GM12878 (cell line): ENCODE data around the gene LGI1. TPM values are rescaled to one million over a fixed set of nuclear protein-coding genes. Genes with fewer than 3 reads are reported as not detected.

Experiments
- ATAC-seq: fragments of 200-7000 bp; cut with Tn5 transposase; 3 replicates; pipeline ENCODE4 v1.9.1; 2020; ENCODE audit warnings: mild to moderate bottlenecking, moderate library complexity
- BruUV-seq: library from RNA; stranded (reverse); fragments of 400-500 nt; replicated peaks from 2 replicates; lab custom pipeline; 2021; lab: Mats Ljungman, UMichigan
- CTCF ChIA-PET: fragments of 300-600 bp; sonication (Branson Sonifier 250); formaldehyde crosslinking; extraction: SDS; loops from one replicate; lab custom pipeline; 2021; ENCODE audit warnings: inconsistent platforms; lab: Yijun Ruan, JAX
- POLR2A ChIA-PET: fragments of 350-600 bp; formaldehyde crosslinking; extraction: SDS; loops from one replicate; lab custom pipeline; 2021; ENCODE audit warnings: inconsistent platforms; lab: Charles Lee
- RAD21 ChIA-PET: fragments of 300-600 bp; sonication (Branson Sonifier 250); formaldehyde crosslinking; loops from one replicate; lab custom pipeline; 2023; ENCODE audit warnings: antibody characterized with exemption; ENCODE audit not compliant: unreplicated experiment; lab: Charles Lee
- SMC1A ChIA-PET: fragments of 300-600 bp; sonication (Branson Sonifier 250); formaldehyde crosslinking; loops from one replicate; lab custom pipeline; 2023; ENCODE audit not compliant: unreplicated experiment, uncharacterized antibody; lab: Charles Lee
- DNase-seq: peaks from one replicate; pipeline ENCODE4 v3.0.0-alpha.2; 2011; ENCODE audit warnings: low read depth, low spot score
- FAIRE-seq: peaks from 3 replicates; lab custom pipeline; 2011; peaks lifted over from hg19 to GRCh38; lab: Jason Lieb, UNC
- H2AFZ ChIP-seq: 2 replicates; pipeline ENCODE4 v1.6.0; 2011; ENCODE audit warnings: low read depth, low read length, control low read depth; ENCODE audit not compliant: control insufficient read depth
- H3K27ac ChIP-seq: 2 replicates; pipeline ENCODE4 v1.5.1; 2011; ENCODE audit warnings: control low read depth; ENCODE audit not compliant: control insufficient read depth, insufficient read depth
- H3K27me3 ChIP-seq, 2 experiments: replicated peaks in 1 of 2; 2 replicates each; pipeline versions ENCODE4 v1.6.0 to v1.6.1; 2011; ENCODE audit warnings: low read length in 1 of 2; ENCODE audit not compliant: control insufficient read depth in 2 of 2, insufficient read depth in 2 of 2
- H3K36me3 ChIP-seq, 2 experiments: 2 replicates each; pipeline ENCODE4 v1.5.1; 2011; ENCODE audit warnings: low read length in 1 of 2; ENCODE audit not compliant: control insufficient read depth in 2 of 2, insufficient read depth in 2 of 2
- H3K4me1 ChIP-seq: 2 replicates; pipeline ENCODE4 v1.6.1; 2011; ENCODE audit warnings: mild to moderate bottlenecking, low read length, moderate library complexity, mixed read lengths; ENCODE audit not compliant: control insufficient read depth, insufficient read depth
- H3K4me2 ChIP-seq: 2 replicates; pipeline ENCODE4 v1.6.0; 2011; ENCODE audit warnings: control low read depth; ENCODE audit not compliant: control insufficient read depth, insufficient read depth
- H3K4me3 ChIP-seq: fragments of 200-600 bp; sonication (generic); 2 replicates; pipeline ENCODE4 v1.5.1; 2016
- H3K79me2 ChIP-seq: 2 replicates; pipeline ENCODE4 v1.6.0; 2011; ENCODE audit warnings: low read length; ENCODE audit not compliant: control insufficient read depth, insufficient read depth
- H3K9ac ChIP-seq: 2 replicates; pipeline ENCODE4 v1.8.0; 2011; ENCODE audit warnings: low read length, control low read depth, mixed read lengths; ENCODE audit not compliant: control insufficient read depth, insufficient read depth
- H3K9me3 ChIP-seq: replicated peaks from 3 replicates; pipeline ENCODE4 v1.5.1; 2011; ENCODE audit warnings: mild to moderate bottlenecking, low read length; ENCODE audit not compliant: control insufficient read depth, insufficient read depth
- H4K20me1 ChIP-seq: 2 replicates; pipeline ENCODE4 v1.6.0; 2011; ENCODE audit not compliant: control insufficient read depth, insufficient read depth
- NRF1 ChIP-seq: conservative IDR thresholded peaks from 2 replicates; pipeline ENCODE4 v1.6.1; 2011; ENCODE audit warnings: mild to moderate bottlenecking, low read depth, low read length, improper control_type of control experiment
- SIX5 ChIP-seq: IDR thresholded peaks from 2 replicates; pipeline ENCODE4 v1.6.1; 2011; ENCODE audit warnings: mild to moderate bottlenecking, low read depth, low read length, moderate library complexity; ENCODE audit not compliant: severe bottlenecking
- SMAD1 ChIP-seq: fragments of 450-650 bp; IDR thresholded peaks from 2 replicates; pipeline ENCODE4 v1.6.1; 2018; ENCODE audit warnings: mild to moderate bottlenecking, low read depth; ENCODE audit not compliant: partially characterized antibody
- SMC3 ChIP-seq: IDR thresholded peaks from 2 replicates; pipeline ENCODE4 v1.6.1; 2011; ENCODE audit warnings: low read length, improper control_type of control experiment, borderline replicate concordance
- WRNIP1 ChIP-seq: IDR thresholded peaks from 2 replicates; pipeline ENCODE4 v1.6.1; 2011; ENCODE audit warnings: low read depth, low read length, improper control_type of control experiment, borderline replicate concordance
- ZBTB33 ChIP-seq: fragments of 450-650 bp; IDR thresholded peaks from 2 replicates; pipeline ENCODE4 v1.6.1; 2017; ENCODE audit warnings: mild to moderate bottlenecking
- ZNF592 ChIP-seq: fragments of 450-650 bp; IDR thresholded peaks from 2 replicates; pipeline ENCODE4 v1.6.1; 2017; ENCODE audit warnings: mild to moderate bottlenecking, moderate library complexity
- WGBS: methylation state at CpG from one replicate; pipeline ENCODE4 v1.1.6; 2016; ENCODE audit warnings: low lambda C conversion rate; ENCODE audit not compliant: insufficient replicate concordance, insufficient coverage; ENCODE audit errors: missing lambda C conversion rate; 5-methylcytosine and 5-hydroxymethylcytosine counted together
- in situ Hi-C: fragments of 300-500 bp; cut with MboI; formaldehyde crosslinking; loops from 9 replicates; pipeline ENCODE4 v1.14.3; 2018; ENCODE audit warnings: mixed read lengths
- intact Hi-C: fragments of 100-400 bp; cut with micrococcal nuclease; formaldehyde crosslinking; loops from one replicate; pipeline ENCODE4 v1.14.2; 2022; ENCODE audit not compliant: unreplicated experiment
- polyA plus RNA-seq, 11 experiments: library from polyadenylated mRNA; depleted of rRNA in 4 of 11; unstranded in 6 of 11; stranded (reverse) in 5 of 11; fragments of >200 nt; fragmentation: Nextera tagmentation in 4 of 11; fragmentation: Illumina TruSeq in 1 of 11; extraction: Ambion mirVana in 4 of 11; extraction: Trizol in 1 of 11; gene quantifications; 1 replicate in 1 of 11; 2 replicates in 10 of 11; pipeline versions ENCODE4 v1.2.1 to v1.2.3, GENCODE V29; 2011 to 2016; ENCODE audit warnings: inconsistent platforms in 2 of 11, missing spikeins in 2 of 11, low read depth in 1 of 11
- total RNA-seq, 4 experiments: library from RNA; depleted of rRNA in 3 of 4; stranded (reverse); fragments of >200 nt in 3 of 4; fragmentation: Illumina TruSeq in 1 of 4; extraction: Trizol in 1 of 4; gene quantifications; 2 replicates each; pipeline versions ENCODE4 v1.2.1 to v1.2.3, GENCODE V29; 2013 to 2021
- TF ChIP-seq, protein P1 (sequence below): fragments of 450-650 bp; formaldehyde crosslinking; IDR thresholded peaks from 2 replicates; pipeline ENCODE4 v1.5.0; 2022; ENCODE audit warnings: mild to moderate bottlenecking, missing genetic modification characterization
- TF ChIP-seq, protein P2 (sequence below): fragments of 450-650 bp; IDR thresholded peaks from 2 replicates; pipeline ENCODE4 v1.6.1; 2017; ENCODE audit warnings: mild to moderate bottlenecking, low read depth, inconsistent platforms; ENCODE audit not compliant: poor library complexity, severe bottlenecking

Gene LGI1
- total and polyA plus RNA-seq, 10 of the 15 experiments (the other 5 are each of a cell fraction or from before 2014, with no cell fraction given), result not detected

GRCh38 chr10:93773120-93773519 is 15.4 kb downstream of the LGI1 start (continued):
- no peak for TF ChIP-seq ZBTB33

DNA sequence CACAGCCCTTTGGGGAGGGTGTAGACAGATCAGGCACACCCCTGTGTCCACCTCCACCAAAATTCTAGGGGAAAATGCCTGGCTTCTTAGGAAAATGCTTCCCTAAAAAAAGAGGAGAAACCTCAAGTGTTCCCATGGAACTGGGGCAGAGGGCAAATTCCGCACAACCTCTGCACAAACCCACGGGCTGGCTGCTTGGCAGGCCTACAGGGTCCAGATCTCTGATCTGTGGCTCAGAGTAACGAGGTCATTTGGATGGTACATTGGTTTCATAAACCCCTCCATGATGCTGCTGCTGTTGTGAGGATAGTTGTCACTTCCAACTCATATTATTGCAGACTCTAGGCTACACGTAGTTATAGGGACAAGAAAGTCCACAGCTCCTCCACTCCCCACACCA is 16.0 kb downstream of the LGI1 start:
- H3K27me3 ChIP-seq, result peaks cover 0 to 5% of the 10 kb centered on the region in 2 experiments; a peak in 3 of 4 replicates
- intact Hi-C loops, result no loop called here
- no peak overlapping the region for H3K4me3 ChIP-seq
- ATAC-seq (no peak), DNase-seq (no peak), FAIRE-seq (no peak)
- H3K4me1 ChIP-seq, result no peaks in the 10 kb centered on the region
- in situ Hi-C loops, result no loop called here
- H4K20me1 ChIP-seq, result no peaks in the 10 kb centered on the region
- POLR2A ChIA-PET, result no interaction called here
- H3K9me3 ChIP-seq, result no peaks in the 10 kb centered on the region
- no peak overlapping the region for H3K9ac ChIP-seq
- RAD21 ChIA-PET, result no interaction called here
- H3K79me2 ChIP-seq, result no peaks in the 10 kb centered on the region
- SMC1A ChIA-PET, result interaction anchor here (1.1 kb wide), 1 partner anchor 11 kb away, joined by 4 read pairs; no protein-coding TSS in a partner anchor
- no peak overlapping the region for H3K27ac ChIP-seq
- H2AFZ ChIP-seq, result no peak overlapping the region
- no peak overlapping the region for H3K4me2 ChIP-seq
- BruUV-seq, result no TSS peak
- CTCF ChIA-PET, result no interaction called here
- 0% methylated on average over 4 of the region's 4 CpGs for WGBS
- H3K36me3 ChIP-seq, result no peaks in the 10 kb centered on the region
- TF ChIP-seq NRF1, result no peak
- TF ChIP-seq SMAD1, result no peak
- TF ChIP-seq ZNF592, result no peak
- TF ChIP-seq, protein P1, sequence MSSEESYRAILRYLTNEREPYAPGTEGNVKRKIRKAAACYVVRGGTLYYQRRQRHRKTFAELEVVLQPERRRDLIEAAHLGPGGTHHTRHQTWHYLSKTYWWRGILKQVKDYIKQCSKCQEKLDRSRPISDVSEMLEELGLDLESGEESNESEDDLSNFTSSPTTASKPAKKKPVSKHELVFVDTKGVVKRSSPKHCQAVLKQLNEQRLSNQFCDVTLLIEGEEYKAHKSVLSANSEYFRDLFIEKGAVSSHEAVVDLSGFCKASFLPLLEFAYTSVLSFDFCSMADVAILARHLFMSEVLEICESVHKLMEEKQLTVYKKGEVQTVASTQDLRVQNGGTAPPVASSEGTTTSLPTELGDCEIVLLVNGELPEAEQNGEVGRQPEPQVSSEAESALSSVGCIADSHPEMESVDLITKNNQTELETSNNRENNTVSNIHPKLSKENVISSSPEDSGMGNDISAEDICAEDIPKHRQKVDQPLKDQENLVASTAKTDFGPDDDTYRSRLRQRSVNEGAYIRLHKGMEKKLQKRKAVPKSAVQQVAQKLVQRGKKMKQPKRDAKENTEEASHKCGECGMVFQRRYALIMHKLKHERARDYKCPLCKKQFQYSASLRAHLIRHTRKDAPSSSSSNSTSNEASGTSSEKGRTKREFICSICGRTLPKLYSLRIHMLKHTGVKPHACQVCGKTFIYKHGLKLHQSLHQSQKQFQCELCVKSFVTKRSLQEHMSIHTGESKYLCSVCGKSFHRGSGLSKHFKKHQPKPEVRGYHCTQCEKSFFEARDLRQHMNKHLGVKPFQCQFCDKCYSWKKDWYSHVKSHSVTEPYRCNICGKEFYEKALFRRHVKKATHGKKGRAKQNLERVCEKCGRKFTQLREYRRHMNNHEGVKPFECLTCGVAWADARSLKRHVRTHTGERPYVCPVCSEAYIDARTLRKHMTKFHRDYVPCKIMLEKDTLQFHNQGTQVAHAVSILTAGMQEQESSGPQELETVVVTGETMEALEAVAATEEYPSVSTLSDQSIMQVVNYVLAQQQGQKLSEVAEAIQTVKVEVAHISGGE (CRISPR knock-in tag), result no peak
- no peak for TF ChIP-seq SIX5
- TF ChIP-seq, protein P2, sequence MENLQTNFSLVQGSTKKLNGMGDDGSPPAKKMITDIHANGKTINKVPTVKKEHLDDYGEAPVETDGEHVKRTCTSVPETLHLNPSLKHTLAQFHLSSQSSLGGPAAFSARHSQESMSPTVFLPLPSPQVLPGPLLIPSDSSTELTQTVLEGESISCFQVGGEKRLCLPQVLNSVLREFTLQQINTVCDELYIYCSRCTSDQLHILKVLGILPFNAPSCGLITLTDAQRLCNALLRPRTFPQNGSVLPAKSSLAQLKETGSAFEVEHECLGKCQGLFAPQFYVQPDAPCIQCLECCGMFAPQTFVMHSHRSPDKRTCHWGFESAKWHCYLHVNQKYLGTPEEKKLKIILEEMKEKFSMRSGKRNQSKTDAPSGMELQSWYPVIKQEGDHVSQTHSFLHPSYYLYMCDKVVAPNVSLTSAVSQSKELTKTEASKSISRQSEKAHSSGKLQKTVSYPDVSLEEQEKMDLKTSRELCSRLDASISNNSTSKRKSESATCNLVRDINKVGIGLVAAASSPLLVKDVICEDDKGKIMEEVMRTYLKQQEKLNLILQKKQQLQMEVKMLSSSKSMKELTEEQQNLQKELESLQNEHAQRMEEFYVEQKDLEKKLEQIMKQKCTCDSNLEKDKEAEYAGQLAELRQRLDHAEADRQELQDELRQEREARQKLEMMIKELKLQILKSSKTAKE, result no peak
- TF ChIP-seq WRNIP1, result no peak
- no peak for TF ChIP-seq SMC3
